Hepatocyte (in vitro differentiated cells): ENCODE measurements around the gene GSG1. TPM values are rescaled to one million over a fixed set of nuclear protein-coding genes. Genes with fewer than 3 reads are reported as not detected.
"Not testable (repeated sequence)": the region's sequence is repeated elsewhere in the genome, so short reads cannot be mapped to it uniquely, and the experiment has no call there.

Experiments used
- DNase-seq: peaks from one replicate; pipeline ENCODE4 v3.0.0-alpha.2; 2016; ENCODE audit warnings: low spot score
- H2AFZ ChIP-seq: fragments of 200-600 bp; sonication (generic); 2 replicates; pipeline ENCODE4 v1.6.0; 2016; ENCODE audit warnings: antibody characterized with exemption, mild to moderate bottlenecking
- H3K27ac ChIP-seq: fragments of 200-600 bp; sonication (generic); 2 replicates; pipeline ENCODE4 v1.5.1; 2016; ENCODE audit warnings: mild to moderate bottlenecking
- H3K27me3 ChIP-seq: fragments of 200-600 bp; sonication (generic); 2 replicates; pipeline ENCODE4 v1.6.1; 2016
- H3K36me3 ChIP-seq: fragments of 200-600 bp; sonication (generic); replicated peaks from 2 replicates; pipeline ENCODE4 v1.5.1; 2016; ENCODE audit warnings: low read depth; ENCODE audit not compliant: insufficient read depth
- H3K4me1 ChIP-seq: fragments of 200-600 bp; sonication (generic); 2 replicates; pipeline ENCODE4 v1.5.1; 2016; ENCODE audit warnings: mild to moderate bottlenecking, moderate library complexity; ENCODE audit not compliant: insufficient read depth
- H3K4me2 ChIP-seq: fragments of 200-600 bp; sonication (generic); 2 replicates; pipeline ENCODE4 v1.6.0; 2016
- H3K4me3 ChIP-seq: fragments of 200-600 bp; sonication (generic); 2 replicates; pipeline ENCODE4 v1.5.1; 2016; ENCODE audit warnings: mild to moderate bottlenecking
- H3K79me2 ChIP-seq: fragments of 200-600 bp; sonication (generic); 2 replicates; pipeline ENCODE4 v1.6.0; 2017; ENCODE audit warnings: mild to moderate bottlenecking
- H3K9me2 ChIP-seq: fragments of 200-600 bp; sonication (generic); replicated peaks from 2 replicates; pipeline ENCODE4 v1.6.0; 2017; ENCODE audit warnings: mild to moderate bottlenecking; ENCODE audit not compliant: insufficient read depth
- H3K9me3 ChIP-seq: fragments of 200-600 bp; sonication (generic); 2 replicates; pipeline ENCODE4 v1.5.1; 2016; ENCODE audit warnings: low read depth, mild to moderate bottlenecking
- H4K20me1 ChIP-seq: fragments of 200-600 bp; sonication (generic); 2 replicates; pipeline ENCODE4 v1.6.0; 2016; ENCODE audit warnings: mild to moderate bottlenecking; ENCODE audit not compliant: insufficient read depth, poor library complexity, severe bottlenecking
- CTCF ChIP-seq: fragments of 200-600 bp; sonication (generic); IDR thresholded peaks from 2 replicates; pipeline ENCODE4 v1.5.1; 2016; ENCODE audit warnings: antibody characterized with exemption, mild to moderate bottlenecking; ENCODE audit not compliant: poor library complexity
- EZH2 ChIP-seq: fragments of 200-600 bp; sonication (generic); IDR thresholded peaks from 2 replicates; pipeline ENCODE4 v1.6.1; 2016; ENCODE audit warnings: antibody characterized with exemption, mild to moderate bottlenecking, borderline replicate concordance
- EZH2phosphoT487 ChIP-seq: fragments of 200-600 bp; sonication (generic); IDR thresholded peaks from one replicate; pipeline ENCODE4 v1.6.1; 2018; ENCODE audit warnings: antibody characterized with exemption, mild to moderate bottlenecking, low read depth, moderate library complexity; ENCODE audit not compliant: unreplicated experiment, severe bottlenecking
- WGBS: methylation state at CpG from one replicate; pipeline ENCODE4 v1.1.6; 2016; ENCODE audit warnings: low lambda C conversion rate; ENCODE audit errors: missing lambda C conversion rate; 5-methylcytosine and 5-hydroxymethylcytosine counted together
- polyA plus RNA-seq: library from polyadenylated mRNA; unstranded; fragments of >200 nt; fragmentation: Nextera tagmentation; extraction: Ambion mirVana; gene quantifications from 2 replicates; pipeline ENCODE4 v1.2.1, GENCODE V29; 2016
- total RNA-seq: library from RNA; depleted of rRNA; stranded (reverse); fragments of >200 nt; gene quantifications from 2 replicates; pipeline ENCODE4 v1.2.3, GENCODE V29; 2014

Gene GSG1
- total and polyA plus RNA-seq, 2 experiments from 2014 or later = 0.37 TPM; not detected in 1

- Histone ChIP-seq H2AFZ (no peak overlapping the region), H4K20me1 (no peaks in the 10 kb centered on the region), H3K27ac (no peak overlapping the region), H3K4me3 (no peak overlapping the region), H3K9me2 (no peaks in the 10 kb centered on the region), H3K79me2 (no peaks in the 10 kb centered on the region), H3K27me3 (peaks cover 13% of the 10 kb centered on the region), H3K4me1 (no peaks in the 10 kb centered on the region), H3K9me3 (no peaks in the 10 kb centered on the region), H3K36me3 (no peaks in the 10 kb centered on the region), H3K4me2 (no peak overlapping the region)
- no peak for DNase-seq
- 79% methylated on average over 7 of the region's 7 CpGs for WGBS
- TF ChIP-seq CTCF (no peak), EZH2 (no peak), EZH2phosphoT487 (no peak)
Measured at GRCh38 chr12:13085968-13086686, 17.3 kb downstream of the GSG1 start.

- DNase-seq = no peak
Measured at GRCh38 chr12:13084898-13085640, 18.4 kb downstream of the GSG1 start.

GRCh38 chr12:13083638-13084037, 19.8 kb downstream of the GSG1 start:
- 91% methylated on average over 4 of the region's 5 CpGs for WGBS
- not testable (repeated sequence) for H3K36me3 ChIP-seq, H4K20me1 ChIP-seq, H3K4me3 ChIP-seq, H2AFZ ChIP-seq, H3K9me3 ChIP-seq, H3K9me2 ChIP-seq, H3K4me1 ChIP-seq, H3K79me2 ChIP-seq, DNase-seq, H3K27ac ChIP-seq, H3K4me2 ChIP-seq
- H3K27me3 ChIP-seq = peaks cover 13% of the 10 kb centered on the region

More at GRCh38 chr12:13084898-13085640, 18.4 kb downstream of the GSG1 start:
- no peaks in the 10 kb centered on the region for H3K9me3 ChIP-seq
- 98% methylated on average over 11 of the region's 11 CpGs for WGBS
- no peak overlapping the region for H3K4me3 ChIP-seq
- H3K4me1 ChIP-seq = no peaks in the 10 kb centered on the region
- peaks cover 13% of the 10 kb centered on the region for H3K27me3 ChIP-seq
- no peak for TF ChIP-seq EZH2
- no peak overlapping the region for H3K4me2 ChIP-seq
- no peak overlapping the region for H3K27ac ChIP-seq
- H3K79me2 ChIP-seq = no peaks in the 10 kb centered on the region
- no peaks in the 10 kb centered on the region for H4K20me1 ChIP-seq
- no peak overlapping the region for H2AFZ ChIP-seq
- H3K9me2 ChIP-seq = no peaks in the 10 kb centered on the region
- H3K36me3 ChIP-seq = no peaks in the 10 kb centered on the region

- Histone ChIP-seq H3K4me3 (no peak overlapping the region), H3K4me2 (no peak overlapping the region), H3K27ac (no peak overlapping the region), H3K27me3 (peaks cover 7% of the 10 kb centered on the region), H3K79me2 (no peaks in the 10 kb centered on the region), H3K9me3 (no peaks in the 10 kb centered on the region), H3K9me2 (no peaks in the 10 kb centered on the region), H4K20me1 (no peaks in the 10 kb centered on the region), H2AFZ (no peak overlapping the region), H3K4me1 (no peaks in the 10 kb centered on the region), H3K36me3 (no peaks in the 10 kb centered on the region)
- TF ChIP-seq CTCF = no peak
- TF ChIP-seq EZH2 = no peak
- no peak for TF ChIP-seq EZH2phosphoT487
- DNase-seq = no peak
- WGBS = 89% methylated on average over 2 of the region's 2 CpGs
Measured at GRCh38 chr12:13082861-13083260, 20.6 kb downstream of the GSG1 start.
